GM21529 (cell line): ENCODE measurements around the gene STRA6.

Experiments
- ATAC-seq: cut with Tn5 transposase; IDR thresholded peaks from one replicate; pipeline ENCODE4 v1.9.1; 2021; ENCODE audit not compliant: unreplicated experiment

Gene STRA6

GRCh38 chr15:74208496-74208895 lies 5.9 kb upstream of the STRA6 start:
- no peak for ATAC-seq

GRCh38 chr15:74207652-74208440 lies 5.3 kb upstream of the STRA6 start:
- no peak for ATAC-seq

- no peak for ATAC-seq
Observed at GRCh38 chr15:74206801-74207281, 4.3 kb upstream of the STRA6 start.

- ATAC-seq, result no peak
Observed at GRCh38 chr15:74205582-74205947, 3.0 kb upstream of the STRA6 start.

- no peak for ATAC-seq
Observed at GRCh38 chr15:74203914-74204431, 1.4 kb upstream of the STRA6 start.

- ATAC-seq, result no peak
Observed at GRCh38 chr15:74201710-74202420, 722 bp downstream of the STRA6 start.

GRCh38 chr15:74200871-74201419 lies 1.6 kb downstream of the STRA6 start:
- no peak for ATAC-seq

- no peak for ATAC-seq
Observed at GRCh38 chr15:74200412-74200815, 2.2 kb downstream of the STRA6 start.

- ATAC-seq, result no peak
Observed at GRCh38 chr15:74199297-74199652, 3.3 kb downstream of the STRA6 start.

- ATAC-seq, result no peak
Observed at GRCh38 chr15:74197176-74197965, 5.2 kb downstream of the STRA6 start.

GRCh38 chr15:74196175-74196574 lies 6.4 kb downstream of the STRA6 start:
- ATAC-seq, result no peak

GRCh38 chr15:74194572-74195559 lies 7.7 kb downstream of the STRA6 start:
- ATAC-seq, result no peak

- no peak for ATAC-seq
Observed at GRCh38 chr15:74193905-74194304, 8.7 kb downstream of the STRA6 start.

GRCh38 chr15:74193299-74193718 lies 9.3 kb downstream of the STRA6 start:
- ATAC-seq, result no peak

- ATAC-seq, result no peak
Observed at GRCh38 chr15:74192751-74193150, 9.8 kb downstream of the STRA6 start.

GRCh38 chr15:74191798-74192197 lies 10.8 kb downstream of the STRA6 start:
- ATAC-seq, result no peak

- ATAC-seq, result no peak
Observed at GRCh38 chr15:74188216-74188615, 14.4 kb downstream of the STRA6 start.

- no peak for ATAC-seq
Observed at GRCh38 chr15:74185710-74186348, 16.8 kb downstream of the STRA6 start.

GRCh38 chr15:74184582-74185091 lies 17.9 kb downstream of the STRA6 start:
- ATAC-seq, result no peak
